HG03108 (cell line): ENCODE data around the gene LRRC32.

ENCODE experiments used
- ATAC-seq: cut with Tn5 transposase; IDR thresholded peaks from one replicate; pipeline ENCODE4 v1.9.1; 2021; ENCODE audit warnings: moderate library complexity; ENCODE audit not compliant: unreplicated experiment

The LRRC32 gene

DNA sequence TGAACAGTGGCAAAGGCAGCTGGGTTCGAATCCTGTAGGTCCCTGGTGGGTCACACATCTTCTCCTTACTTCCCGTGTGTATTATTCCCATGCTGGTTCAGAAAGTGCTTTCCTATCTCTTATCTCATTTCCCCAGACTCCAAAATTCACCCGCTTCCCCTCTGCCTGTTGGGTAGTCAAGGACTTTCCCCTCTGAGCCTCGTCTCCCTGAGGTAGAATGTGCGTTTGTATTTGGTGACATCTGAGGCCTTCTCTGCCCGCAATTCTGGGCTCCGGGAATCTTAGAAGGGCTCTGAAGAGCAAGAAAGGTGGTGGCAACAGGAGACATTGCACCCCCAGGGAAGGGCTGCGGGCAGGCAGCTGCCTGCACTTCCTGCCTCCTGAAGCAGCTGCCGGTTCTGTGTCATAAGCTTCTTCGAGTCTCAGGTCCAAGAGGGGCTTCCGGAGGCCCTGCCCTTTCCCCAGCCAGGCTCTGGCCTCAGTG lies 5.9 kb downstream of the LRRC32 start:
- ATAC-seq: no peak

DNA sequence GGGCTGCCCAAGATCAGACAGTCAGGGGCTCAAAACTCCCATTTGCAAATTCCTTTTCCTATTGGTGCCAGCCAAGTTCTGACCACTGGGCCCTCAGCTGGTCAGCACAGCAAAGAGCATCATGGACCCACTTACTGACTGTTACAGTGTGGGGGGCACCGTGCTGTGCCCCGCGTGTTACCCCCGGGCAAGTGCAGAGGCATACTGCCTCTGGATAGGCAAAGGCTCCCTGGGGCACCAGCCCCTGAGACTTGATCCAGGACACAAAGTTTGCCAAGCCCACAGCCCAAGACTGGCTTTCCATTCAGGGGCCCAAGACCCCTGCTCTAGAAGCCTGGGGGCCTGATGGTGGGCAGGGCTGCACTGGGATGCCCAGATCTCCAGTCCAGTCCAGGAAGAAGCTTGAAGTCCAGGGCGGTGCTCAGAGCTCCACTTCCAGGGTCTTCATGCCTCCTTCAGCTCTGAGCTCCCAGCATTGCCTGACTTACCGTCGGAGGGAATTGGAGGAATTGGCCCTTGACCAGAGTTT lies 6.6 kb downstream of the LRRC32 start:
- ATAC-seq: no peak

DNA sequence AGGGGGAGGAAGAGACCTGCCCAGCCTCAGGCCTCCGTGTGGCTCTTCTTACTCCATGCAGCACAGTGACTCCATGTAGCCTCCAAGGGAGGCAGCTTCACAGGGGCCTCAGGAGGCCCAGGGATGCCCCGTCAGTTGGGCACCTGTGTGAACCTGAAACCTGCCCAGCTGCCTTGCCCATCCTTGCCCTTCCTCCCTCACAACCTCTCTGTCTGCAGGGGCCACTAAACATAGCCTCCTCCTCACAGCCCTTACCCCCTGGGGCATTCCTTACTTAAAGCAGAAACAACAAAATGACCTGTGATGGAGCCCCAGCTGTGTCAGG lies 7.1 kb downstream of the LRRC32 start:
- ATAC-seq: no peak

DNA sequence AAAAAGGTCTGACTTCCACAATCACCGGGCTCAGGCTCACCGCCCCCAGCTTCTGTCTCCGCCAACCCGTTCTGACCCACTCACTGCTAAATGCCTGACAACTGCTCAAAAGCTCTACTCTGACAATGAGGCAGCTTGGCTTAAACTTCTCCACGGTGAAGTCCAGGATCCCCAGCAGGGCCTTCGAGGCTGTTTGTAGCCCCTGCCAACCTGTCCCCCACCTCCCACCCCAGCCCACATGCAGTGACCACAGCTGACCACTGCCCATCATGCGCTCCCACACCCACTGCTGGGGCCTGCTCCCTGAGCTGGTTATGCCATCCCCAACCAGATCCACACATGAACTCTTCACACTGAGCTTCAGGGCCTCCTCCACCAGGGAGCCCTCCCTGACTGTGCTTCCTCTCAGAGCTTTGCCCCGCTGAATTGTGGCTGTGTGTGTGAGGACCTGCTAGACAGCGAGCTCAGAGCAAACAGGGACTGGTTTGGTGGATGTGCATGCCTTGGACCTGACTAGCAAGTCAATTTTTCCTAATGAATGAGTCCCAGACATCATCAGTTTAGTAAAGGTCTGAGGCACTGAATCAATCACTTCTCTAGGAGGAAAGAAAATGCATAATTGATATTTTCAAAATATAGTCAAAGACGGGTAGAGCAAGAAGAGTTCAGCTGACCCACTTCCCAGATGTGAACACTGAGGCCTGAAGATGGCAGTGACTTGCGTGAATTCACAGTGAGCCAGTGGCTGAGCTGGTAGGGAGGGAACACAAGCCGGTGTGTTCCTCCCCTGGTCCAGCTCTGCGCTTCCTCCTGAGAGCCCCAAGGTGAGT lies 7.7 kb downstream of the LRRC32 start:
- ATAC-seq: no peak

DNA sequence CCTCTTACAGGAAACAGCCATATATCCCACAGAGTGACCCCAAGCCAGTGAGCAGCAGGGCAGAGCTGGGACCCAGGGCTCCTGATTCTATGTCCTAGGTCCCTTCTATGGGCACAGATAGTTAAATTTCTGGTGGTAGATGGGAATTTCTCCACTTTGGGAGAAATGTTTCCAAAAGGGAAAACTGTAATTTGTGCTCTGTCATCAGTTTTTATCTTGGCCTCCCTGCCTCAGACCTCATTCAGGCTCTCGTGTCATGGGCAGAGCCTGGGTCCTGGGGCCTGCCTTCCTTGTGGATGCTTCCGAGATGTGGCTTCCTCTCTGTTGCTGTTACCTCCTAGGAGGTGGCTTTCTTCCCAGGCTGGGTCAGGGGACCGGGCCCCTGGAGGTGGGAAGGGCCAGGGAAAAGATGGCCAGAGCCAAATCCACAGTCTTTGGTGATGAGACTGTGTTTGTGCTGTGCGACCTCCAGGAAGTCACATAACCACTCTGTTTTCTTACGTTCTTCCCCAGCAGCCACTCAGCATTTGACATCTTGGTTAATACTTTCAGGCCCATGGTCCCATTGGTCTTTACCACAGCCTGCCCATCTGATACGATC lies 8.6 kb downstream of the LRRC32 start:
- ATAC-seq: no peak

DNA sequence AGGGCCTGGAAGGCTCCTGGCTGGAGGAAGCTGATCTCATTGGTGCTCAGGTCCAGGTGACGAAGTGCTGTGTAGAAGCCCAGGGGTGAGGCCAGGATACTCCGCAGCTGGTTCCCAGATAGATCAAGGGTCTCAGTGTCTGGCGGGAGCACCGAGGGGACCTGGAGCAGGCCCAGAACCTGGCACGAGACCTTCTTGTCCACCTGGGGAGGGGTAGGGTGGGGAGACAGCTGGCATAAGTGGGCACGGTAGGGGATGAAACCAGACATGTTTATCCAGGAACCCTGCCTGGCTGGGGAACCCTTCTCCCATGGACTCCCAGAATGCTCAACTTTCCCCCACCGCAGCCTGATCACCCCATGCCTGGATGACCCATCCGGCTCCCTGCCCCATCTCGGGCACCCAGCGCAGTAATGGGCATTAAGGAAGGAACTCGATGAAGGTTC lies 9.2 kb downstream of the LRRC32 start:
- ATAC-seq: no peak

DNA sequence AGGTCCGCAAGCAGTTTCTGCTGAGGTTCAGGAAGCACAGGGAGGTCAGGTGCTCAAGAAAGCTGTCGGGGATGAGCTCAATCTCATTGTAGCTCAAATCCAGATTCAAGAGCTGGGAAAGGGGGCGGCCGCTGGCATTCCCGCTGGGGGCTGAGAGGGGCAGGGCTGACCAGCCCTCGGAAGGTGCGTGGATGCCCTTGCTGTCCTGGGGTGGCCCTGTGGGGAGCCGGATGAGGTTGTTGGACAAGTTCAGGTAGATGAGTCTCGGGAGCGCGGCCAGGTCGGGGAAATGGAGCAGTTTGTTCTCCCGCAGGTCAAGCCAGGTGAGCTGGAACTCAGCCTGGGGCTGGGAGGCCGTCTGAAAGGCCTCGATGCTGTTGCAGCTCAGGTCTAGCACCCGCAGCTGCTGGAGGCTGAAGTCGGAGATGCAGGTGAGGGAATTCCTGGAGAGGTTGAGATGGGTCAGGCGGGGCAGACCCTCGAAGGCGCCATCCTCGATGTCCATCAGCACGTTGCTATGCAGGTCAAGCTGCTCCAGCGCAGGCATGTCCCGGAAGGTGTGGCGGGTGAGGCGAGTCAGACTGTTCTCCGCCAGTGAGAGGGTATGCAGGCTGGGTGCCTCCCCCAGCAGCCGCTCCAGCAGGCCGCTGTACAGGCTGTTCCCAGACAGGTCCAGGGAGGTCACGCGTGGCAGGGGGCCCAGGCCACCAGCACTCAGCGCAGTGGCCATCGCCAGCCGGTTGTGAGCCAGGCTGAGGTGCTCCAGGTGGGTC lies 9.8 kb downstream of the LRRC32 start:
- no peak for ATAC-seq

DNA sequence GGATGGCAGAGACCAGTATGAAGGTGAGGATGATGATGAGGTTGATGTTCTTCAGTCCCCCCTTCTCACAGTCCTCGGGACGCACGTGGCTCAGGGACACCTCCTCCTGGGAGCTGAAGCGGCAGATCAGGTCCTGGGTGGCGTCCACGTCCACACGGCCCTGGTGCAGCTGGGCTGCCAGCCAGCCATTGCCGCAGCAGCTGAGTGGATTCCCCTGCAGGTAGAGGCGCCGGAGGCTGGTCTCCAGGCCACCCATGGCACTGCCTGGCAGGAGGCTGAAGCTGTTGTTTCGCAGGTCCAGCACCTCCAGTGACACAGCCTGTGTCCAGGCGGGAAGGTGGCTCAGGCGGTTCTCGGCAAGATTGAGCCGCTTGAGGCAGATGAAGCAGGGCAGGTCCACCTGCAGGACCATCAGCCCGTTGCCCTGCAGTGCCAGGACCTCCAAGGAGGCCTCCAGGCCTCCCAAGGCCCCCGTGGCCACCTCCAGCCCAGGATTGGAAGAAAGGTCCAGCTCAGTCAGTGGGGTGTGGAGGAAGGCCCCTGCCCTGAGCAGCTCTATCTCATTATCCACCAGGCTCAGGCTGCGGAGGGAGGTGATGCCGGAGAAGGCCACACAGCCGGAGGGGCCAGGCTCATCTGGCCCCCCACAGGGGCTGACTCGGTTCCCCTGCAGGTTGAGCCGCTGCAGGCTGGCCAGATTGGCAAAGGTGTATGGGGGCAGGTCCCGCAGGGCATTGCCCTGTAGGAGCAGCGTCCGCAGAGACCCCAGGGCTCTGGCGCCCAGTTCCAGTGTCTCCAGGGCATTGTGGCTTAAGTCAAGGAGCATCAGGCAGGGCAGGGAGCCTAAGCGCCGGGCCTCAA lies 10.6 kb downstream of the LRRC32 start:
- no peak for ATAC-seq

DNA sequence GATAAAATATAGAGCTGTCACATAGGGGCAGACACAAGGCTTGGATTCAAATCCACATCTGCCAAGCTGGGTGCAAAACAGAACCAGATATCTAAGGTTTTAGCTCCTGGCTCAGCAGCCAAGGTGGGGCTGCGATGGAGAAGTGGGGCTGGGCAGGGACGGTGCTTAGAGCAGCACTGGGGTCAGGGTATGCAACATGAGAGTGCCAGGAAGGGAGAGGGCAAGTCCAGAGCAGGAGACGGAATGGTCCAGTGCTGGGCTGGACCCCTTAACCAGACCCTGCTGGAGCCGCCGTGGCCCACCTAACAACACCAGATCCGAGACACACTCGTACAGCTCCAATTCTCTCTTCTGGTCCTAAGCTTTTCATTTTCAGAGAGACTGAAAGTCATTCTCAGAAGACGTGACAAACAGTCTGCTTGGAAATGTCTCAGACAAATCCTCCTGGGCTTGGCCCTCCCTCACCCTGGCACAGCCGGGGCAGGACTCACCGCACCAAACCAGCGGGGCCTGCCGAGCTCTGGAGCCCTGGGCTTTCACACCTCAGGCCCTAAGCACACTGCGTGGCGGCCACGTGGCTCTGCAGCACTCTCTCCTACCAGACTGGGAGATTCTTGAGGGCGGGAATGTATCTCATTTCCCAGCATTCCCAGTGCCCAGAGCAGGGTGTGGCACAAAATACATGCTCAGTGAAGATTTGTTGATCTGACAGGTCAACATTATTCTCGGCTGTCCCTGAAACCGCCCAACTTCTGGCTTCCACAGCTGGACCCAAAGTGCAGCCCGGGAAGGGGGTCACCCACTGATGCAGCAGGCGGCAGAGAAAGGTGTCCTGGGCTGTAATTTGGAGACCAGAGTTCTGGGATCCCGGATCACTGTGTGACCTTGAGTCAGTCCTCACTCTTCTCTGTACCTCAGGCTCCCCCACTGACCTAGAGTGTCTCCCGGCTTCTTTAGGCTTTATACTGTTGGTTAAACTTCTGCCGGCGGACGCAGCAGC lies 11.6 kb downstream of the LRRC32 start:
- no peak for ATAC-seq

DNA sequence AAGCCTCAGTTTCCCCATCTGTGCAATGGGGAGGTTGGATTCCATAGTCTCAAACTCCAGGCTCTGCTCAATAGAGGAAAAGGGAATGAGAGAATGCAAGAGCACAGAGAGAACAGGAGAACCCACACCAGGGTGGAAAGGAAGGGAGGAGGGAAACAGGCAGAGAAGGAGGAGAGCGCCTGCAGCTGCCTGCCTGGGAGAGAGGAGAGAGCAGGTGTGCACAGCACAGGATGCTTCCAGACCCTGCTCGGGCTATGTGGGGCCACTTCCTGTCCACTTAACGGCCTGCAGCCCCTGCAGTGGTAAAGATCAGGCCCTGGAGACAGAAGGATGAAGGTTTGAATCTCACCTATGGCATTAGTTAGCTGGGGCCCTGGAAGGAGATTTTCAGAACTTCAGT lies 12.3 kb downstream of the LRRC32 start:
- no peak for ATAC-seq

DNA sequence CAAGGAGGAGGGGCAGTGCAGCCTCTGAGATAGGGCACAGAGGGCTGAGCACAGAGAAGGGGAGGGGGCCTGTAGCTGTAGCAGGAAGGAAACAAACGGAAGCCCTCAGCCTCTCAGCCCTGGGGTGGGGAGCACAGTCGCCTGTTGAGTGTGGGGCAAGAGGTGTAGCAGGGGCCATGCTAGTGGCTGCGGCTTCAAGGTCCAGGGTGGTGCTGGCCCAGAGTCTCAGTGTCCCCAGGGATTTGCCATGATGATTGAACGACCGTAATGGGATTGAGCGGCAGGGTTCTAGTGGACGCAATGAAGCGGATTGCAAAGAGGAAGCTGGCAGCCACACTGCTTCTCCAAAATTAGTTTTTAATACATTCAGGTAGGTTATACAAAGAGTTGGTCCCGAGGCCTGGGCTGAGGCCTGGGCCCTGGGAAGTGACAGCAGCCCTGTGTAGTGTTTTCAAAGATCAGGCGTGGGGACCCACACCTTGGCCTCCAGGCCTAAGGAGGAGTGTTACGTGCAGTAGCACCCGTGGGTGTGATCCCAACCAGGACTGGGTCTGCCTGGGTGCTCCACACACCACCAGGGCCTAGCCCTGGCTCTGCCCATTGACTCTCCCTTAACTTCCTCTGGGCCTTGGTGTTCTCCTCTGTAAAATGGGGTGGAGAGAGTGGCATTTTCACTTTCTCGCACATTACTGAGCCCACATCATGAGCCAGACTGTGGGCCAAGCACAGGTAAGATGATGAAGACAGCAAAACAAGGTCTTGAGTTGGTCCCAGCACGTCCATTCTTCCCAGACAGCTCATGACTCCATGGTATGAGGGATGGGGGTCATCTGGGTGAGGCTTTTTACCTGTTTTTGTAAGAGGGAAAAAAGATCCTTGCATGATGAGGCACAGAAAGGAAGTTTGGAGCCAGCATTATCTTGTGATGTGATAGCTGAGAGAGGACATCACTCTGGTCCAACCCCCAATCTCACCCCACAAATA lies 13.1 kb downstream of the LRRC32 start:
- ATAC-seq: no peak

DNA sequence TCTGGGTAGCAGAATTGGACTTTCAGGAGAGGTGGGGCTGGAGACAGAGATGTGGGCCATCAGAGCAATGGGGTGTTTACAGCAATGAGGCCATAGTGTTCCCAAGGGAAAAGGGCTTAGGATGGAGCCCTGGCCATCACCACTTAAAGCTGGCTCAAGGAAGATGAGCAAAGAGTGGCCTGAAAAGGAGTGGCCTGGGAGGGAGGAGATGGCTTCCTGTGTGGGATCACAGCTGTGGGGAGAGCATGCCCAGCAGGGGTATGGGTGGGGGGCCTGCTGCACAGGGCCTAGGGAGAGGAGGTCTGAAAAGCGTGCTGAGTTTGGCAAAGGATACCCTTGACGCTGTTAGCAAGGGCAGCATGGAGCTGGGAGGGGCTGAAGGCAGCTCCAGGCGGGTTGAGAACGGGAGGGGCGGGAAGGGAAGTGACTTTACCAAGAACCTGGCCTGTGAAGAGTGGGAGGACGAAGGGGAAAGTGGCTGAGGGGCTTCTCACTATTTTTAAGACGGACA lies 13.9 kb downstream of the LRRC32 start:
- ATAC-seq: no peak

DNA sequence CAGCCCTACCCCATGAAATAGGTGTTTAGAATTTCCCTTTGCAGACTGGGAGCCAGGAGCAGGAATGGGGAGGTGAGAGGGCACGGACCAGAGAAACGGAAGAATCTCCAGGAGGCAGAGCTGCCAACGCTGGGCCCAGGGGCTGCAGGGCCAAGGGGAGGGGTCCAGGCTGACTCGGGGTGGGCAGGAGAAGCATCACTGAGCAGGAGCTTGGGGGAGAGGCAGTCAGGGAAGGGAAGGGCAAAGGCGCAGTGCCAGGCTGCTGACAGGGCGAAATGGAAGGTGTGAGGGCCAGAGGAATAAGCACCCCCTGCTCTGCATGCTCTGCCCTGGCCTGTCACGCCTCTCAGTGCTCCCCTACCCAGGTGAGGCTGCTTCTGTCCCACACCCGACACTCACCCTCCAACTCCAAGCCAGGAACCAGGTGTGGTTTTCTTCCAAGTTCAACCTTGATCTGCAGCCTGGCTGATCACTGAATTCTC lies 14.5 kb downstream of the LRRC32 start:
- ATAC-seq: no peak

DNA sequence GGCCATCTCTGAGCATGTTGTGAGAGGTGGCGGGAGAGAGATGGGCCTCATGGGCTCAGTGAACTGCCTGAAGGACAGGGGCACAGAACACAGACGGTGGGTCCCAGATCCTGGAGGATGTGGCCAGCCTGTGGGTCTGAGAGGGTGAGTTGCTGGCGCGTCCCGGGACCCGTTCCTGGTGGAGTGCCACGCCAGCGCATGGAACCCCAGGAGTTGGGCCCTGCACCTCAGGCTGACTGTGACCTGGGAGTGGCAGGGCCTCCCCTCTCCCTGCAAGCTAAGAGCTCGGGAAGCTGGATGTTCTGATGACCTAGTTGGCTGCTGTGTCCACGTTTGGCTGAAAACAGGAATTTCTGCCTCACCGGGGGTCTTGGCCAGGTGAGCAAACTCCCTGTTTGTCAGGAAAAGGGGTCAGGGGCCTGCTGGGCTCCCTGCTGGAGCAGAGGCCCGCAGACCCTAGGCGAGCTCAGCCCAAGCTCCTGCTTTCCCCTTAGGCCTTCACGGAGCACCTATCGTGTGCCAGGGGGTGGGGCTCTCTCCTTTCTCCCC lies 15.0 kb downstream of the LRRC32 start:
- ATAC-seq: no peak

DNA sequence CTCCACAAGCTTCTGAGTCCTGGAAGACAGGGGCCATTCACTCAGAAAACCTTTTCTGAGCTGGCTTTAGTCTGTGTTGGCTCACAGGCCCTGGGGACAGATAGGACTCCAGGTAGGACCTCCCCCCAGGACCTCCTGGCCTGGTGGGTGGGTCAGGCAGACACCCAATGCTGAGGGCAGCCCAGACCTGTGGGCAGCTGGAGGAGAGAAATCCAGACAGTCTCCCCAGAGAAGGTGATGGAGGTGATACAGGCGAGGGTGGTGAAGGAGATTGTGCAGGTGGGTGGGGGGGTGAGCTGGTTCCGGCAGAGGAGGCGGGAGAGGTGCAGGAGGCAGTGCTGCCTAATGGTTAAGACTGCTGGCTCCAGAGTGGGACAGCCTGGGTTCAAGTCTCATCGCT lies 15.6 kb downstream of the LRRC32 start:
- no peak for ATAC-seq

DNA sequence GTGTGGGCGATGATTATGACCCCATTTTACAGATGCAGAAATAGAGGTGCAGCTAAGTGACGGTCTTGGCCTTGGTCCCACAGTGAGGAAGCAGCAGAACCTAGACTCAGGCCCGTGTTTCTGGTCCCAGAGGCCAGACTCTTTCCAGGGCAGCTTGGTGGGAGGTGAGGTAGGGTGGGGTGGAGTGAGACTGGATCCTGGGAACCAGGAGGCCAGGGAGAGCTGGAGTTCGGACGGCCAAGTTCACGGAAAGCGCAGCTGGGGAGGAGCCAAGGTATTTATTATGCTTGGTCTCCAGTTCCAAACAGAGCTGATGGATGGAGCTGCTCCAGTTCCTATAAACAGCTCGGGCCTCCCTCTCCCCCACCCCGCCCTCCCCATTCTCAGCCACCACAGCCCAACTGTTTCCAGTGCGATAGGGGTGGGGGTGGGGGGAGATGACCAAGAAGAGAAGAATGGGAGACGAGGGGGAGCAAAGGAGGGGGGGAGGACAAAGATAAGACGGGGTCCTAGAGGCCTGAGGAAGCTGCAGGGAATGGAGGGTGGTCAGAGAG lies 16.2 kb downstream of the LRRC32 start:
- ATAC-seq: no peak

DNA sequence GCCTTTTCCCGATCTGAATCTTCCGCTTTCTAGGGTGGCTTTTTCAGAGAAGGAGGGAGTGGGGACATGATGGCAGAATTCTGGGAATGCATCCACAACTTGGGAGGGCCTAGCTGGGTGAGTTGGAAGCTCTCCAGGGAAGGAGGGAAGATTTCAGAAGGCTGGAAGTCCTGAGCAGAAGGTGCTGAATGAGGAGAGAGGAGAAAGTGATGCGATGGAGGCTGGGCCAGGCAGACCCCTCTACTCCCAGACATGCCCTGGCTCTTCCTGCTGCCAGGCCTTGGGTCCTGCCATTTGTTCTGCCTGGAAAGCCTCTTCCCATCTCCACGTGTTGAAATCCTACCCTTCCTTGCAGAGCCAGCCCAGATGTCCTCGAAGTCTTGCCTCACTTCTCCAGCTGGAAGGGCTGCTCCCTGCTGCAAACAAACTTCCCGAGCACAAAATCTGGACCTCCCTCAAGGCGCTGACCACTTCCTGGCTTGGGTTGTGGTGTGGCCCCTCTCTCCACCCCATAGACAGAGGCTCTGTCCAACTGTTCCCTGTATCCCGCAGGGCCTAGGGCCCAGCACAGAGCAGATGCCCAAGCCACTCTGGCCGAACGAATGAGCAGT lies 16.8 kb downstream of the LRRC32 start:
- ATAC-seq: no peak
